ENCODE results near the gene YIF1A. TPM values are rescaled to one million over a fixed set of nuclear protein-coding genes. Genes with fewer than 3 reads are reported as not detected.
A peak's percentile ranks its signal among the peaks of the same experiment; 100 is the strongest.

Gene YIF1A
- total RNA-seq, 4 donors from 2014 or later: 57.7 to 92.5 (median 85.4) TPM

GRCh38 chr11:66289548-66290329 lies 796 bp upstream of the YIF1A start:
- H3K27me3 ChIP-seq: peaks cover 2 to 37% (median 20%) of the 10 kb centered on the region in 4 donors
- no peak for DNase-seq (ENCODE audit: extremely low spot score)

GRCh38 chr11:66287889-66288670 lies 863 bp downstream of the YIF1A start:
- Histone ChIP-seq H3K27ac (replicated peaks in 1 of 4) (peak overlapping the region; percentile 89 to 97 (median 93)), H3K27me3 (peaks cover 2 to 20% (median 13%) of the 10 kb centered on the region in 4 donors), H3K4me3 (peak overlapping the region; percentile 67 to 100 (median 88)), H3K9me3 (no peaks in the 10 kb centered on the region), H3K4me1 (peaks cover 38 to 67% (median 42%) of the 10 kb centered on the region in 4 donors), H3K36me3 (peaks cover 0 to 37% (median 12%) of the 10 kb centered on the region in 4 donors)
- no peak for TF ChIP-seq POLR2AphosphoS5 (IDR thresholded peaks at IDR 0.05)
- TF ChIP-seq POLR2A (IDR thresholded peaks at IDR 0.05; ENCODE audit: low read depth): no peak
- no peak for TF ChIP-seq EP300 (IDR thresholded peaks at IDR 0.05)
- TF ChIP-seq, protein P1, sequence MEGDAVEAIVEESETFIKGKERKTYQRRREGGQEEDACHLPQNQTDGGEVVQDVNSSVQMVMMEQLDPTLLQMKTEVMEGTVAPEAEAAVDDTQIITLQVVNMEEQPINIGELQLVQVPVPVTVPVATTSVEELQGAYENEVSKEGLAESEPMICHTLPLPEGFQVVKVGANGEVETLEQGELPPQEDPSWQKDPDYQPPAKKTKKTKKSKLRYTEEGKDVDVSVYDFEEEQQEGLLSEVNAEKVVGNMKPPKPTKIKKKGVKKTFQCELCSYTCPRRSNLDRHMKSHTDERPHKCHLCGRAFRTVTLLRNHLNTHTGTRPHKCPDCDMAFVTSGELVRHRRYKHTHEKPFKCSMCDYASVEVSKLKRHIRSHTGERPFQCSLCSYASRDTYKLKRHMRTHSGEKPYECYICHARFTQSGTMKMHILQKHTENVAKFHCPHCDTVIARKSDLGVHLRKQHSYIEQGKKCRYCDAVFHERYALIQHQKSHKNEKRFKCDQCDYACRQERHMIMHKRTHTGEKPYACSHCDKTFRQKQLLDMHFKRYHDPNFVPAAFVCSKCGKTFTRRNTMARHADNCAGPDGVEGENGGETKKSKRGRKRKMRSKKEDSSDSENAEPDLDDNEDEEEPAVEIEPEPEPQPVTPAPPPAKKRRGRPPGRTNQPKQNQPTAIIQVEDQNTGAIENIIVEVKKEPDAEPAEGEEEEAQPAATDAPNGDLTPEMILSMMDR (IDR thresholded peaks at IDR 0.05): no peak
- 34% methylated on average over 12 of the region's 20 CpGs for WGBS
- intact Hi-C loops (cut with DNase I): no loop called here
- DNase-seq (ENCODE audit: extremely low spot score): no peak

More at GRCh38 chr11:66289548-66290329, 796 bp upstream of the YIF1A start:
- intact Hi-C loops (cut with DNase I): no loop called here
- WGBS: 22% methylated on average over 20 of the region's 36 CpGs
- Histone ChIP-seq H3K4me1 (peaks cover 38 to 64% (median 42%) of the 10 kb centered on the region in 4 donors), H3K36me3 (peaks cover 0 to 22% (median 4%) of the 10 kb centered on the region in 4 donors), H3K27ac (replicated peaks in 1 of 4) (peak overlapping the region; percentile 89 to 97 (median 93)), H3K4me3 (peak overlapping the region; percentile 67 to 100 (median 88)), H3K9me3 (no peaks in the 10 kb centered on the region)
- TF ChIP-seq POLR2A (IDR thresholded peaks at IDR 0.05; ENCODE audit: low read depth) (no peak), POLR2AphosphoS5 (IDR thresholded peaks at IDR 0.05) (no peak), EP300 (IDR thresholded peaks at IDR 0.05) (no peak)
- TF ChIP-seq, protein P1 (IDR thresholded peaks at IDR 0.05): no peak

DNA sequence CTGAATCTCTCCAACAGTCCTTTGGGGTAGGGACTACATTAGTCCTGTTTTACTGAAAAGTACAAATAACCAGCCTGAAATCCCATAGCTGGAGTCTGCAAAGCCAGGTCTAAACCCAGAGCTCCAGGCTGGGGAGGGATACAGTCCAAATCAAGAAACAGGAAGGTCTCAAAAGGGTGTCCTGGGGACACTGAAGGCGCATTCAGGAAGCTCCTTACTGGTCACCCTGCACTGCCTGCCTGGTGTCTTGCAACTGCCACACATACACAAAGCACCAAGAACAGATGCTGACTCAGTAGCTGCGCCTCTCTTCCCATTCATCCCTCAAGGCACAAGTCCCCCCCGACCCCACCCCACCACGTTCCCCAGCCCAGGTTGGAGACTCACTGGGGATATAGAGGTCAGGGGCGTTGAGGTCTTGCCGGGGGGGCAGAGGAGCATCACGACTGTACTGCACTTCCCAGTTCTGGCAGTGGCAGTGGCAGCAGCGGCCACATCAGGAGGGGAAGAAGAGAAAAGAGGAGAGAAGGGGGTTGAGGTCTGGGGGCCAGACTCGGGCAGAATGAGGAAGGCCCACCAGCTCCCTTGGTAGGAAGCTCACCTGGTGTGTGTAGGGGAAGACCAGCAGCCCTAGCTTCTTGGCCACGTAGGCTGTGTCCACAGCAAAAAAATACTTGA lies 1.6 kb downstream of the YIF1A start:
- no peak for DNase-seq (ENCODE audit: extremely low spot score)
- intact Hi-C loops (cut with DNase I): no loop called here
- TF ChIP-seq POLR2A (IDR thresholded peaks at IDR 0.05; ENCODE audit: low read depth): no peak
- no peak for TF ChIP-seq POLR2AphosphoS5 (IDR thresholded peaks at IDR 0.05)
- no peak for TF ChIP-seq EP300 (IDR thresholded peaks at IDR 0.05)
- TF ChIP-seq, protein P1 (IDR thresholded peaks at IDR 0.05): no peak
- peak overlapping the region in 1 of 4 donors; percentile 94 for H3K4me3 ChIP-seq
- H3K27ac ChIP-seq (replicated peaks in 1 of 4): peak overlapping the region in 1 of 4 donors; percentile 89
- peaks cover 43 to 70% (median 48%) of the 10 kb centered on the region in 4 donors for H3K4me1 ChIP-seq
- H3K27me3 ChIP-seq: peaks cover 2 to 13% (median 6%) of the 10 kb centered on the region in 4 donors
- H3K9me3 ChIP-seq: no peaks in the 10 kb centered on the region
- WGBS: 76% methylated on average over 5 of the region's 10 CpGs
- H3K36me3 ChIP-seq: peaks cover 0 to 37% (median 12%) of the 10 kb centered on the region in 4 donors

DNA sequence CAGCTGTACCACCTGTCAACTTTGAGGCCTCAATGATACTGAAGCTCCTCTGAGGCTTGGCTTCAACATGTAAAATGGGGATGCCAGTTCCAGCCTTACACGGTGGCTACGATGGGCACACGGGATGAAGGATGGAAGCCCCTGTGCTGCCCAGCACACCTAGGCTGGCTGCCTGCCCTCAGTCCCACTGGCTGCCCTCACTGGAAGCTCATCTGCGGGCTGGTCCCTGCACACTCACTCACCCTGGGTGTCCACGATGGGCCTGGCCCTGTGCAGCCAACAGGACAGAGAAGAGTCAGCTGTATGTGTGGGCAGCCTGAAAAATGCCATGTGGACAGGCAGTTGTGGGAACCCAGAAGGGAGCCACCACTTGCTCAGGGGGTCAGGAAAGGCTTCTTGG lies 2.2 kb downstream of the YIF1A start:
- H3K4me1 ChIP-seq: peaks cover 42 to 70% (median 47%) of the 10 kb centered on the region in 4 donors
- intact Hi-C loops (cut with DNase I): no loop called here
- WGBS: 92% methylated on average over 3 of the region's 5 CpGs
- no peak for TF ChIP-seq EP300 (IDR thresholded peaks at IDR 0.05)
- TF ChIP-seq, protein P1 (IDR thresholded peaks at IDR 0.05): no peak
- TF ChIP-seq POLR2AphosphoS5 (IDR thresholded peaks at IDR 0.05): no peak
- TF ChIP-seq POLR2A (IDR thresholded peaks at IDR 0.05; ENCODE audit: low read depth): no peak
- H3K9me3 ChIP-seq: no peaks in the 10 kb centered on the region
- no peak overlapping the region for H3K27ac ChIP-seq (replicated peaks in 1 of 4)
- DNase-seq (ENCODE audit: extremely low spot score): no peak
- peaks cover 0 to 37% (median 12%) of the 10 kb centered on the region in 4 donors for H3K36me3 ChIP-seq
- H3K27me3 ChIP-seq: peaks cover 0 to 6% (median under 1%) of the 10 kb centered on the region in 4 donors
- H3K4me3 ChIP-seq: no peak overlapping the region

All from esophagus muscularis mucosa (tissue), 4 donors.